ENCODE results near the gene METTL15. TPM values are rescaled to one million over a fixed set of nuclear protein-coding genes. Genes with fewer than 3 reads are reported as not detected.
"Not testable (repeated sequence)": the region's sequence is repeated elsewhere in the genome, so short reads cannot be mapped to it uniquely, and the experiment has no call there.

Gene METTL15
- total RNA-seq, 1 experiment from 2014 or later: 9.1 TPM

- Histone ChIP-seq H4K5ac (ENCODE audit: insufficient read length, low read depth, low read length) (no peak overlapping the region), H3K23me2 (ENCODE audit: insufficient read length, low read depth, low read length, poor library complexity, severe bottlenecking) (no peaks in the 10 kb centered on the region), H3T11ph (ENCODE audit: low read length) (no peak overlapping the region), H3K9me3 (ENCODE audit: control insufficient read depth, low read depth, low read length) (no peaks in the 10 kb centered on the region), H4K8ac (replicated peaks; ENCODE audit: insufficient read length, low read depth, low read length) (no peak overlapping the region), H3K4ac (ENCODE audit: low read depth, low read length) (no peak overlapping the region), H2BK12ac (ENCODE audit: insufficient read length, low read depth, low read length) (no peak overlapping the region), H2BK20ac (ENCODE audit: low read depth, low read length, poor library complexity, severe bottlenecking) (no peak overlapping the region), H3K27me3 (ENCODE audit: insufficient read depth, low read length) (no peaks in the 10 kb centered on the region), H3K23ac (ENCODE audit: insufficient read length, low read depth, low read length) (no peak overlapping the region), H3K27ac (ENCODE audit: insufficient read length, low read depth, low read length) (no peak overlapping the region), H3K4me1 (ENCODE audit: insufficient read depth, low read length) (no peaks in the 10 kb centered on the region), H2AK5ac (ENCODE audit: insufficient read length, low read length) (no peak overlapping the region), H3K14ac (ENCODE audit: insufficient read depth, low read length) (no peak overlapping the region), H2BK15ac (ENCODE audit: low read depth, low read length) (no peak overlapping the region), H4K91ac (ENCODE audit: insufficient read length, low read depth, low read length) (no peak overlapping the region), H3K79me2 (ENCODE audit: insufficient read depth, low read length) (no peaks in the 10 kb centered on the region), H4K20me1 (ENCODE audit: control insufficient read depth, insufficient read depth, insufficient read length) (no peaks in the 10 kb centered on the region), H3K79me1 (ENCODE audit: insufficient read depth, low read depth, low read length, poor library complexity, severe bottlenecking) (no peaks in the 10 kb centered on the region), H3K18ac (ENCODE audit: insufficient read length, low read depth, low read length) (no peak overlapping the region), H2BK5ac (ENCODE audit: insufficient read length, low read length) (no peak overlapping the region), H3K56ac (ENCODE audit: insufficient read length, low read depth, low read length) (no peak overlapping the region), H3K9ac (ENCODE audit: extremely low read depth, insufficient read length, low read length) (no peak overlapping the region), H3K4me2 (ENCODE audit: insufficient read depth, insufficient read length, low read length) (no peak overlapping the region), H2BK120ac (ENCODE audit: low read depth, low read length, poor library complexity, severe bottlenecking) (no peak overlapping the region), H2AFZ (ENCODE audit: low read length) (no peak overlapping the region)
- peaks cover 3 to 7% (median 4%) of the 10 kb centered on the region in 3 experiments; a peak in 6 of 7 replicates for H3K36me3 Mint-ChIP-seq (ENCODE audit: insufficient read depth in 1 of 3, low read depth in 3 of 3)
- no peaks in the 10 kb centered on the region; a peak in 1 of 5 replicates for H3K9me3 Mint-ChIP-seq
- H3K27ac Mint-ChIP-seq: no peak overlapping the region
- DNase-seq: no peak
- peaks cover 0 to 3% of the 10 kb centered on the region in 2 experiments; a peak in 1 of 4 replicates for H3K4me1 Mint-ChIP-seq
- H3K27me3 Mint-ChIP-seq (ENCODE audit: low read depth): no peaks in the 10 kb centered on the region
- WGBS (ENCODE audit: extremely low coverage, insufficient read length, low lambda C conversion rate): no CpG with 5 or more reads among the region's 1 CpG
- no peak for TF ChIP-seq CTCF (conservative IDR thresholded peaks at IDR 0.05)
- no peak overlapping the region for H3K4me3 Mint-ChIP-seq
Measured at GRCh38 chr11:28289444-28289843, 181.3 kb downstream of the METTL15 start.

- H2BK12ac ChIP-seq (ENCODE audit: insufficient read length, low read depth, low read length); H2BK15ac ChIP-seq (ENCODE audit: low read depth, low read length); H3K18ac ChIP-seq (ENCODE audit: insufficient read length, low read depth, low read length); H3K56ac ChIP-seq (ENCODE audit: insufficient read length, low read depth, low read length); H3K23me2 ChIP-seq (ENCODE audit: insufficient read length, low read depth, low read length, poor library complexity, severe bottlenecking); H3K27ac ChIP-seq (ENCODE audit: insufficient read length, low read depth, low read length); DNase-seq; H4K20me1 ChIP-seq (ENCODE audit: control insufficient read depth, insufficient read depth, insufficient read length); H3K4me1 ChIP-seq (ENCODE audit: insufficient read depth, low read length); H3K9me3 Mint-ChIP-seq; H3K9ac ChIP-seq (ENCODE audit: extremely low read depth, insufficient read length, low read length); H3K4ac ChIP-seq (ENCODE audit: low read depth, low read length); H4K5ac ChIP-seq (ENCODE audit: insufficient read length, low read depth, low read length); H3K23ac ChIP-seq (ENCODE audit: insufficient read length, low read depth, low read length); H3K79me2 ChIP-seq (ENCODE audit: insufficient read depth, low read length); H2AFZ ChIP-seq (ENCODE audit: low read length); H3K27me3 ChIP-seq (ENCODE audit: insufficient read depth, low read length); H3K4me3 Mint-ChIP-seq; H3K36me3 Mint-ChIP-seq (ENCODE audit: insufficient read depth in 1 of 3, low read depth in 3 of 3); H2BK20ac ChIP-seq (ENCODE audit: low read depth, low read length, poor library complexity, severe bottlenecking); H3K4me1 Mint-ChIP-seq; H3K4me2 ChIP-seq (ENCODE audit: insufficient read depth, insufficient read length, low read length); H2AK5ac ChIP-seq (ENCODE audit: insufficient read length, low read length); H3K79me1 ChIP-seq (ENCODE audit: insufficient read depth, low read depth, low read length, poor library complexity, severe bottlenecking); H4K91ac ChIP-seq (ENCODE audit: insufficient read length, low read depth, low read length); H3K14ac ChIP-seq (ENCODE audit: insufficient read depth, low read length); H3T11ph ChIP-seq (ENCODE audit: low read length); H3K27me3 Mint-ChIP-seq (ENCODE audit: low read depth); H2BK120ac ChIP-seq (ENCODE audit: low read depth, low read length, poor library complexity, severe bottlenecking); H4K8ac ChIP-seq (replicated peaks; ENCODE audit: insufficient read length, low read depth, low read length); H3K27ac Mint-ChIP-seq; H3K9me3 ChIP-seq (ENCODE audit: control insufficient read depth, low read depth, low read length); H2BK5ac ChIP-seq (ENCODE audit: insufficient read length, low read length): not testable (repeated sequence)
- no CpG with 5 or more reads among the region's 7 CpGs for WGBS (ENCODE audit: extremely low coverage, insufficient read length, low lambda C conversion rate)
Measured at GRCh38 chr11:28290995-28291394, 182.8 kb downstream of the METTL15 start.
